Adrenal gland (tissue), 5 donors: ENCODE results near the gene PRICKLE4.

Experiments used
- POLR2A ChIP-seq, 2 donors: fragments of 450-650 bp; IDR thresholded peaks; one replicate each; pipeline ENCODE4 v1.6.1; 2017; ENCODE audit warnings: antibody characterized with exemption in 2 of 2, mild to moderate bottlenecking in 2 of 2, moderate library complexity in 1 of 2
- TF ChIP-seq, protein P1 (sequence below), 6 experiments: fragments of 450-650 bp in 4 of 6; fragments of 200-600 bp in 2 of 6; sonication (generic) in 1 of 6; IDR thresholded peaks; 1 replicate in 5 of 6; 2 replicates in 1 of 6; pipeline versions ENCODE4 v1.5.1 to v1.8.0; 2016 to 2021; ENCODE audit warnings: antibody characterized with exemption in 6 of 6, mild to moderate bottlenecking in 2 of 6, moderate library complexity in 1 of 6
- donor health status: DM: no; HTN: no; CAD: no.

DNA sequence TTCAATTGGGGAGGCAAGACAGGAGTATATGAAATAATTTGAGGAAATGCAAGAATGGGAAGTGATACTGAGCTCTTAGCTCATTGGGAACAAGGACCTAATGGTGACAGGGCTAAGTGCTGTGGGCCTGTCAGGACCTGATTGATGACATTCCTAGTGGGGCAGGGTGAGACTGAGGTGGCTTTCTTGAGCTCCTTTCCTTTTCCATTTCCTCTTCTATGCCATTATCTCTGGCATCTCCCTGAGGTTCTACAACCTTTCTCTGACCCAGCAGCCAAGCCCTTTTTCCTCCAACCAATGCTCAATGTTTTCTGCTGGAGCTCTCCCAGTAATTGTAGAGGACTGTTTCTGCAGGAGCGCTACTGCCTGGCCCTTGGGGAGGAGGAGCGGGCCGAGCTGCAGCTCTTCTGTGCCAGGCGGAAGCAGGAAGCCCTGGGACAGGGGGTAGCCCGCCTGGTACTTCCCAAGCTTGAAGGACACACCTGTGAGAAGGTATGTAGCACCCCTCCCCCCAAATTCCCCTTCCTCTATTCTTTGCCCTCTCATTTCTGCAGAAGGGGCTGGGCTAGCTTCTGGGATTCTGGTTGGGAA, 4.1 kb downstream of the PRICKLE4 start:
- TF ChIP-seq, protein P1, sequence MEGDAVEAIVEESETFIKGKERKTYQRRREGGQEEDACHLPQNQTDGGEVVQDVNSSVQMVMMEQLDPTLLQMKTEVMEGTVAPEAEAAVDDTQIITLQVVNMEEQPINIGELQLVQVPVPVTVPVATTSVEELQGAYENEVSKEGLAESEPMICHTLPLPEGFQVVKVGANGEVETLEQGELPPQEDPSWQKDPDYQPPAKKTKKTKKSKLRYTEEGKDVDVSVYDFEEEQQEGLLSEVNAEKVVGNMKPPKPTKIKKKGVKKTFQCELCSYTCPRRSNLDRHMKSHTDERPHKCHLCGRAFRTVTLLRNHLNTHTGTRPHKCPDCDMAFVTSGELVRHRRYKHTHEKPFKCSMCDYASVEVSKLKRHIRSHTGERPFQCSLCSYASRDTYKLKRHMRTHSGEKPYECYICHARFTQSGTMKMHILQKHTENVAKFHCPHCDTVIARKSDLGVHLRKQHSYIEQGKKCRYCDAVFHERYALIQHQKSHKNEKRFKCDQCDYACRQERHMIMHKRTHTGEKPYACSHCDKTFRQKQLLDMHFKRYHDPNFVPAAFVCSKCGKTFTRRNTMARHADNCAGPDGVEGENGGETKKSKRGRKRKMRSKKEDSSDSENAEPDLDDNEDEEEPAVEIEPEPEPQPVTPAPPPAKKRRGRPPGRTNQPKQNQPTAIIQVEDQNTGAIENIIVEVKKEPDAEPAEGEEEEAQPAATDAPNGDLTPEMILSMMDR (IDR thresholded peaks at IDR 0.05) = no peak
- no peak for TF ChIP-seq POLR2A (IDR thresholded peaks at IDR 0.05)
